ENCODE results near the gene POU6F1.

POU6F1 gene

GRCh38 chr12:51160814-51161459 lies 56.9 kb downstream of the POU6F1 start:
- no peak for DNase-seq

GRCh38 chr12:51156245-51156765 lies 61.6 kb downstream of the POU6F1 start:
- no peak for DNase-seq

DNA sequence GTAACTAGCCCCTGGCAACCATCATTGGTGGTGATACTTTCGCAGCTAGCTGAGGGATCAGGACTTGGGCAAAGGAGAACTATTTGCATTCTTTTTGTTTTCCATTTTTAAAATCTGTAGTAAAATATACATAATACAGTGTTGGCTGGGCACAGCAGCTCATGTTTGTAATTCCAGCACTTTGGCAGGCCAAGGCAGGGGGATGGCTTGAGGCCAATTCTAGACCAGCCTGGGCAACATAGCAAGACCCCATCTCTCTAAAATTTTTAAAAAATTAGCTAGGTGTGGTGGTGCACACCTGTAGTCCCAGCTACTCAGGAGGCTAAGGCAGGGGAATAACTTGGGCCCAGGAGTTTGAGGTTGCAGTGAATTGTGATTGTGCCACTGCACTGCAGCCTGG lies 64.9 kb downstream of the POU6F1 start:
- no peak for DNase-seq

DNA sequence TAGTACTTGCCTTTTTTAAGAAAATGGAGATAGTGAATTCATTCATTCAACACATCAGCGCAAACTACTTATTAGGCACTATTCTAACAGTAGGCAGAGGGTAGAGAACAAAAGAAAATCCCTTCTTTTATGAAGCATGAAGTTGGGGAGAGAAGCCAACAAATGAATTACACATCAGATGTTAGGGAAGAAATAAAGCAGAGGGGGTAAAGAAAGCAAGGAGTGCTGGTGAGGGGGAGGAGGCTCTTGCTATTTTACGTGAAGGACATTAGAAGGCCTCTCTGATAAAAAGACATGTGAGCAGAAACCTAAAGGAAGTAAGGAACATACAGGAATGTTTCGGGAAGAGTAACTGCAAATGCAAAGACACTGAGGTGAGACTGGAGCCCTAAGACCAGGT lies 67.1 kb downstream of the POU6F1 start:
- DNase-seq = no peak

DNA sequence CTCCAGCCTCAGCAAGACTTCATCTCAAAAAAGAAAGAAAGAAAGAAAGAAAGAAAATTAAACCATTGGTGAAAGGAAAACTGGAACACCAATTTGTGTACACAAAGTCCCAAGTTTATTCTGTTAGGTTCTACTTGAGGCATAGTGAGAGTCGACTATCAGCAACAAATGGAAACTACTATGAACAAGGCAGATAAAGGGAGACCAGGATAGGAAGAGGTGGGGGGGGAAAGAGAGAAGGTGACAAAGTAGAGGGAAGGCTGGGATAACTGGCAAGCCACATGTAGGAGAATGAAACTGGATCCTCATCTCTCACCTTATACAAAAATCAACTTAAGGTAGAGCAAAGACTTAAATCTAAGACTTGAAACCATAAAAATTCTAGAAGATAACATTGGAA lies 70.6 kb downstream of the POU6F1 start:
- DNase-seq = no peak

GRCh38 chr12:51139292-51139844 lies 78.5 kb downstream of the POU6F1 start:
- DNase-seq = no peak

All from SHP77 (cell line).